DMS153 treated with DMSO at 0.1 percent for 48 hours (cell line): ENCODE data around the gene NUMB.

Experiments used
- DNase-seq: peaks from one replicate; lab custom pipeline; 2025; ENCODE audit not compliant: unreplicated experiment; lab: John Stamatoyannopoulos, UW

The NUMB gene

DNA sequence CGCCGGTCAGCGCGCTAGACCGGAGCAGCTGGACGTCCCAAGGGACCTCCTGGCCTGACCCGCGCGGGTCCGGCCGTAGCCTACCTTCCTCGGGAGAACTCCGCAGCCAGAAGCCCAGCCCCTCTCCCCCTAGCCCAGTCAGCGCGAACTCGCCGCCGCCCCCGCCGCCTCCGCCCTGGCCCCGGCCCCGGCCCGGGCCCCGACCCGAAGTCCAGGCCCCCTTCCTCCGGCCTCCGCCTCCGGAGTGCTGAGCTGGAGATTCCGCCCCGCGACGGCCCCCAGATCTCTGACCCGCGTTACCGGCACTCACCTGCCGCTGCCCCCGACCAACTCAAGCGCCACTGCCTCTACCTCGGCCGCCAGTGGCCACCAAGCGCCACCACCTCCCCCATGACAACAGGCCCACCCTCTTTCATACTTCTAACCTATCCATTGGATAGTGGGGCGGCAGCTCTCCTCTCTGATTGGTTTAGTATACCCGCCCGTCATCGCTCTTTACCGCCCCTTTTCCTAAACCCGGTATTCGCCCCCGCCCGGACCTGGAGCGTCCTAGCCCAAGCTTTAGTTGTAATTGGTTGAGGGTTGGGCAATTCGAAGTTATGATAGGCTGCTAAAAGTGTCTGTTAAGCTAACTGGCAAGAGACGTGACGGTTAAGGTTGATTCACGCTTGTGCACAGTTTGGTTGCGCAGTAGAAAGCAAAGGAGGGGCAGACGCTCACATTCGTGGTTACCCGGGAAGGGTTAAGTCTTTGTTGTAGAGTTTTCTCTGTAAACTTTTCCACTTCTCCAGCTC is at the start of gene NUMB:
Gene NUMB, minus strand, starts transcription at position 364 of the 794 bp plus-strand sequence. CDS start 102,795 bp downstream, outside the sequence.
- peak; percentile 100 for DNase-seq

DNA sequence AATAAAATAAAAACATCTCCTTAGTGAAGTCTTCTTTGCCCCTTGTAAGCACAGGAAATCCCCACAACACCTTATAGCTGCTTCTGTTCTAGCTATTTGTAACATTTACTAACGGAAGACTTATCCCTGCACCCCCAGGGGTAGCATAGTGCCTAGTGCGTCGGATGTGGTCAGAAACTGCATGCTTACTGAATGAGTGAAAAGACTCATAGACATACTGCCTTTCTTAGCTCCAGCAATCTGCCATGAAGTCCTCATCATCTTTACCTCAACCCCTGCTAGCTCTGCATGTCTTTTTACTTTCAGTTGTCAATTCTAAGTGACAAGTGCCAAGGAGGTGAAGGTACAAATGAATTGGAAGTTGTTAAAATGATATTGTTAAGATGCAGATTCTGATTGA is 45.3 kb upstream of the NUMB start:
- no peak for DNase-seq

DNA sequence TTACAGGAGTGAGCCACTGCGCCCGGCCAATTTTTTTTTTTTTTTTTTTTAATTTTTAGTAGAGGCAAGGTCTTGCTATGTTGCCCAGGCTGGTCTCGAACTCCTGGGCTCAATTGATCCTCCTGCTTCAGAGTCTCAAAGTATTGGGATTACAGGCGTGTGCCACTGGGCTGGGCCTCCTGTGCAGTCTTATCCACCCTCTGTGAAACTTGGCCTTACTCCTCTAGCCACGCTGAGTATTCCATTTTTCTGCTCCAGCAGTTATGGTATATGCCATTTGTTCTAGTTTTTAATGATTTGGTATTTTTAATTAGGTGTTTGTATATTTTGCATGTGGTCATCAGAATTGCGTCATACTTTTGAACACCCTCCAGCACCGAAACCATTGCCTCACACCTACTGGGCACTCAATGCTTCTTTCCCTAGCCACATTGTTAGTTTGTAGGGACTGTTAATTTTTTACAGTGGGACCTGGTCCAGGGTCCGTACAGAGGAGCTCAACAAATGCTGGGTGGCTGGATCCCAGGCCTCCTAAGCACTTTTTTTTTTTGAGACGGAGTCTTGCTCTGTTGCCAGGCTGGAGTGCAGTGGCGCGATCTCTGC is 43.8 kb upstream of the NUMB start:
- DNase-seq: no peak

DNA sequence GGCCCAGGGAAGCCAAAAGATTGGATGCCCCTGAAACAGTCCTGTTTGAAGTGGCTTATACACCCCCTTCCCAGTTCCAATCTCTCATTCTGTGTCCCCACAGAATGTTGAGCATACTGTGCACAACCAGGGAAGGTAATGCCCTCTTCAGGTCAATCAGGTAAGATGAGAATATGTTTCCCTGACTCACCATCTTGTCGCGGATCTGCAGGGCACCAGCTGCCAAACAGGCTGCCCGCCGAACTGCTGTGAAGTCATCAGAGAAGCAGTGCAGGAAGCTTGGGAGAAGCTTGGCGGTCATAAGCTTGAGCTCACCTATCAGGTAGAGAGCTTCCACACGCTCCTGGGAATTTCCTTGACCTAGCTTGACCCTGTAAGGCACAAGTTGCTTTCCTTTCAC is 42.0 kb upstream of the NUMB start:
- DNase-seq: no peak

DNA sequence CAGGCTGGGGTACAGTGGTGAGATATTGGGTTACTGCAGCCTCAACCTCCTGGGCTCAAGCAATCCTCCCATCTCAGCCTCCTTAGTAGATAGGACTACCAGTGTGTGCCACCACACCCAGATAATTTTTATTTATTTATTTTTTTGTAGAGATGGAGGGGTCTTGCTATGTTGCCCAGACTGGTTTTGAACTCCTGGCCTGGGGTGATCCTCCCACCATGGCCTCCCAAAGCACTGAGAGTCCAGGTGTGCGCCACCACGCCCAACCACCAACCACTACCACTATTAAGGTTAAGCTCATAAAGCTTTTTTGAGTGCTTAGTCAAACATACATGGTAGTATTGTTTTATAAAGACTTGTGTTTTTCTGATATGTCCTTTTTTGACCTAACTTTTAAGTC is 36.2 kb upstream of the NUMB start:
- no peak for DNase-seq

DNA sequence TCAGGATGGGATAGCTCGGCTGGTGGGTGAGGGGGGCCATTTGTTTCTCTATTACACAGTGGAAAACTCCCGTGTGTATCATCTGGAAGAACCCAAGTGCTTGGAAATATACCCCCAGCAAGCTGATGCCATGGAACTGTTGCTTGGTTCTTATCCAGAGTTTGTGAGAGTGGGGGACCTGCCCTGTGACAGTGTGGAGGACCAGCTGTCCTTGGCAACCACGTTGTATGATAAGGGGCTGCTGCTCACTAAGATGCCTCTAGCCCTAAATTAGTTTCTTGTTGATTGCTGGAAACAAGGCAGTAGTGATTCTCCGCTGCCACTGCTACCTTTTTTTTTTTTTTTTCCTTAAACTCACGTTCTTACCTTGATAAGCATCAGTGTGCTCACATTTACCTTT is 34.3 kb upstream of the NUMB start:
- DNase-seq: no peak

DNA sequence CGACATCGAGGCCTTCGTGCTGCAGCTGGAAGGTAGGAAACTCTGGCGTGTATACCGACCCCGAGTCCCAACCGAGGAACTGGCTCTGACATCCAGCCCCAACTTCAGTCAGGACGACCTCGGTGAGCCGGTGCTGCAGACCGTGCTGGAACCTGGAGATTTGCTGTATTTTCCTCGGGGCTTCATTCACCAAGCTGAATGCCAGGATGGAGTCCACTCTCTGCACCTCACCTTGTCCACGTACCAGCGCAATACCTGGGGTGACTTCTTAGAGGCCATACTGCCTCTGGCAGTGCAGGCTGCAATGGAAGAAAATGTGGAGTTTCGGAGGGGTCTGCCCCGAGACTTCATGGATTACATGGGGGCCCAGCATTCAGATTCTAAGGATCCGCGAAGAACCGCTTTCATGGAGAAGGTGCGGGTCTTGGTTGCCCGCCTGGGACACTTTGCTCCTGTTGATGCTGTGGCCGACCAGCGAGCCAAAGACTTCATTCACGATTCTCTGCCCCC is 33.8 kb upstream of the NUMB start:
- no peak for DNase-seq

DNA sequence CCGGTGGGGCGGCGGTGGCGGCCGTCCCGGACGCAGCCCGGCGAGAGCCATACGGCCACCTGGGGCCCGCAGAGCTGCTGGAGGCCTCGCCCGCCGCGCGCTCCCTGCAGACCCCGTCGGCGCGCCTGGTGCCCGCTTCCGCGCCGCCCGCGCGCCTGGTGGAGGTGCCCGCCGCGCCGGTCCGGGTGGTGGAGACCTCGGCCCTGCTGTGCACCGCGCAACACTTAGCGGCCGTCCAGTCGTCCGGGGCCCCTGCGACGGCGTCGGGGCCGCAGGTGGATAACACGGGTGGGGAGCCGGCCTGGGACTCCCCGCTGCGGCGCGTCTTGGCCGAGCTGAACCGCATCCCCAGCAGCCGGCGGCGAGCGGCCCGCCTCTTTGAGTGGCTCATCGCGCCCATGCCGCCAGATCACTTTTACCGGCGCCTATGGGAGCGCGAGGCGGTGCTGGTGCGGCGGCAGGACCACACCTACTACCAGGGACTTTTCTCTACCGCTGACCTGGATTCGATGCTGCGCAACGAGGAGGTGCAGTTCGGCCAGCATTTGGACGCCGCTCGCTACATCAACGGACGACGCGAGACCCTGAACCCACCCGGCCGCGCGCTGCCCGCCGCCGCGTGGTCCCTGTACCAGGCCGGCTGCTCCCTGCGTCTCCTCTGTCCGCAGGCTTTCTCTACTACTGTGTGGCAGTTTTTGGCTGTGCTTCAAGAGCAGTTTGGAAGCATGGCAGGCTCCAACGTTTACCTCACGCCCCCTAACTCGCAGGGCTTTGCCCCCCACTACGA is 33.1 kb upstream of the NUMB start:
- DNase-seq: peak; percentile 14

DNA sequence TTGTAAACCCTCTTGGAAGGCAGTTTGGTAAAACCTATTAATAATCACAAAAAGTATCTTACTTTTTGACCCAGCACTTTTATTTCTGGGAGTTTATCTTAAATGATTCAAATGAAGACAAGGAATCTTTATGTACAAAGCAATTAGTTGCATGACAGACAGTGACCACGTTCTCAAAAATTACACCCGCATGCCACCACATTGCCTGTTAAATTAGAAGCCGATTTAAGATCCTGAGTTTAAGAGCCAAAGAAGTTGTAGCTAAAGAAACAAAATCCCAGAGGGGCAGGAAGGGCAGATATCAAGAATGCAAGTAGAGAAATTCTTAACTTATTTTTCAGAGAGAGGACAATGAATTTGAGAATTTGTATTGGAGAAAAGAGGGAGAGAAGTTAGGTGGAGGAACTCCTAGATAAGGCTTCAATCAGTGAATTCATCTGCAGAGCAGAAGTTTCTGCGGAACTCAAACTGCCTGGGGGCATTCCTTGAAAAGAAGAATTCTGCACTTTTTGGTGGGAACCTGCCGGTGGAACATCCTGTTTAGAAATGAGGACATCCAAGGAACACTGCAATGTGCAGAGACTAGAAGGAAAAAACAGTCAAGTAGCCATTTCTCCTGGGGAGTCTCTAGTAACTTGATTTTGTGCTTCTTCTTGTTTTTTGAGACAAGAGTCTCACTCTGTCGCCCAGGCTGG is 31.3 kb upstream of the NUMB start:
- no peak for DNase-seq

DNA sequence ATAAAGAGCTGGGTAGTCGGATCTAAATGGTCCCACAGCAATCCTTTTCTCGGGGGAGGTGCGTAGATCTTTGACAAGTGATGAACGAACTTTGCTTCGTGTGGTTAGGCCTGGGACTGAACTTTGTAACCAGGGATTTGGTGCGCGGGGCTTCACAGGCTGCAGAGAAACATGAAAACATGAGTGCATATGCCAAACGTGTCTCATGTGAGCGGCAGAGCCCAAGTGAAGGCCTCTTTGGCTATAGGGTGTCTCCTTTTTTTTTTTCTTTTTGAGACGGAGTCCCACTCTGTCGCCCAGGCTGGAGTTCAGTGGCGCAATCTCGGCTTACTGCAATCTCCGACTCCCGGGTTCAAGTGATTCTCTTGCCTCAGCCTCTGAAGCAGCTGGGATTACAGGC is 20.3 kb upstream of the NUMB start:
- DNase-seq: no peak

DNA sequence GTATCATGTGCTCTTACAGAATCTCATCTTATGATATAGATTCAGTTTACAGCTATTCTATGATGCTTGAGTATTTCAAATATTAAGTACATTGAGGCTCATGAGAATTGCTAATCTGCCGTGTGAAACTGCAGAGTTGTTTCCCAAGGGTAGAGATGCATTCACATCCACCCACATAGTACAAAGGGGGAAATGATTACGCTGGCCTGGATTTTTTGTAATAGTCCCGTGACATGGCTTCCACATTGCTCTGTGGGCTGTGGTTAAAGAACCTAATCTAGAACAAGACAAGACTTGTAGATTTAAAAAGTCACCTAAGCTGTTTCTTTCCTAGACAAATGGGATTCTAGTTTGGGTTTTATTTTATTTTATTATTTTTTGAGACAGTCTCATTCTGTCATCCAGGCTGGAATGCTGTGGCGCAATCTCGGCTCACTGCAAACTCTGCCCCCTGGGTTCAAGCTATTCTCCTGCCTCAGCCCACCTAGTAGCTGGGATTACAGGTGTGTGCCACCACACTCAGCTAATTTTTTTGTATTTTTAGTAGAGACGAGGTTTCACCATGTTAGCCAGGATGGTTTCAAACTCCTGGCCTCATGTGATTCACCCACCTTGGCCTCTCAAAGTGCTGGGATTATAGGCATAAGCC is 19.4 kb upstream of the NUMB start:
- no peak for DNase-seq

DNA sequence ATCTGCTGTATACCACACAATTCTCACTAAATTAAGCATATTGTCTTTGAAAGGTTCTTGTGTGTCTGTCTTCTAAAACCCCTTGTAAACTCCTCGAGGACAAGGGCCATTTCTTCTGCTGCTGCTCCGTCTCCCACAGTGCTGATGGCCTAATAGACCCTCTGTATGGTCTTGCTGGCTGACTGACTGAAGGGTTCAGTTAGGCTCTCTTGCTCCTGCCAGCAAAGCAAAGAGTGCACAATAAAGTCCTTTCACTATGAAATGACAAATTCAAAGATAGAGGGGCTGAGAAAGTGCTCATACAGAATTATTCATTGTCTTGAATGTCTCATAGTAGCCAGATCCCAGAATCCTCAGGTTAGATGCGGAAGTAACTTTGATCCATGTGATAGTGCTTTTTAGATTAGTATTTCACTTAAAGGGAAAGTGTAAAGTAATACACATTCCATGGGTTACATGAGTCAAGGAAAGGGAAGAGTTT is 18.1 kb upstream of the NUMB start:
- no peak for DNase-seq

DNA sequence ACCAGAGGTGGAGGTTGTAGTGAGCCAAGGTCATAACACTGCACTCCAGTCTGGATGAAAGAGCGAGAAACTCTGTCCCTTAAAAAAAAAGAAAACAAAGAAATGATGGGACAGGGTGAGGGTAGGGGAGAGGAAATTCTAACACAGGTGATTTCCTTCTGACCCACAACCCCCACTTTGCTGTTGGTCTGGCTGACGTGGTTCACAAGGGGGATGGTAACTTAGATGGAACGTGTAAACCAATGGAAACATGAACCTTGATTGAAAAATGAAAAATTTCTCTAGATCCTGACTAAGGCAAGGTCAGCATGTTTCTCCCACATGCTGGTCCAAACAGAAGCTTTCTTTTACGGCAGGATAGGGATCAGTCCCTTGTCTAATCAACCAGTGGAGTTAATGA is 16.6 kb upstream of the NUMB start:
- no peak for DNase-seq

DNA sequence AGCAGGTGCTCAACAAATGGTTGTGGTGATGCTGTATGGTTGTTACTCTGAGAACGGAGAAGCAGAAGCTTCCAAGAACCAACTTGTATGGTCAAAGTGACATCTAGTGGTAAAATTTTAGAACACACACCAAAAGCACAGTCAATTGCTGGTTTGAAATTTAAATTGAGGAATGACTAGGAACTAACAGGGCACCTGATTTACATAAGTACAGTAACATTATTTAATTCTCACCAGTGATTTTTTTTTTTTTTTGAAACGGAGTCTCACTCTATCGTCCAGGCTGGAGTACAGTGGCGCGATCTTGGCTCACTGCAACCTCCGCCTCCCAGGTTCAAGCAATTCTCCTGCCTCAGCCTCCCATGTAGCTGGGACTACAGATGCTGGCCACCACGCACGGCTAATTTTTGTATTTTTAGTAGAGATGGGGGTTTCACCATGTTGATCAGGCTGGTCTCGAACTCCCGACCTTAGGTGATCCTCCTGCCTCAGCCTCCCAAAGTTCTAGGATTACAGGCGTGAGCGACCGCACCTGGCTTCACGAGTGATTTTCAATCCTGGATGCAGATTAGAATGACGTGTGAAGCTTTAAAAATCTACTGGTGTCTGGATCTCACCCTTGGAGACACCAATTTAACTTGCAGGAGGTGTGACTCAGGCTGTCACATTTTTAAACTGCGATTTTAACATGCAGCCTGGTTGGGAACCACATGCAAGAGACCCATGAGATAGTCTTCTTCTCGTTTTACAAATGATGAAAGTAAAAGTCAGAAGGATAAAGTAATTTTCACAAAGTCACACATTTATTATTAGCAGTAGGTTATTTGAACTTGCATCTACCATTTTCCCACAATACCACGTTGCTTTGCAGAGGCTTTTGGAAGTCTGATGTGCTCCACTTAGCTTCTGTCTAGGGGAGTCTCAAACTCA is 14.1 kb upstream of the NUMB start:
- DNase-seq: peak; percentile 67

DNA sequence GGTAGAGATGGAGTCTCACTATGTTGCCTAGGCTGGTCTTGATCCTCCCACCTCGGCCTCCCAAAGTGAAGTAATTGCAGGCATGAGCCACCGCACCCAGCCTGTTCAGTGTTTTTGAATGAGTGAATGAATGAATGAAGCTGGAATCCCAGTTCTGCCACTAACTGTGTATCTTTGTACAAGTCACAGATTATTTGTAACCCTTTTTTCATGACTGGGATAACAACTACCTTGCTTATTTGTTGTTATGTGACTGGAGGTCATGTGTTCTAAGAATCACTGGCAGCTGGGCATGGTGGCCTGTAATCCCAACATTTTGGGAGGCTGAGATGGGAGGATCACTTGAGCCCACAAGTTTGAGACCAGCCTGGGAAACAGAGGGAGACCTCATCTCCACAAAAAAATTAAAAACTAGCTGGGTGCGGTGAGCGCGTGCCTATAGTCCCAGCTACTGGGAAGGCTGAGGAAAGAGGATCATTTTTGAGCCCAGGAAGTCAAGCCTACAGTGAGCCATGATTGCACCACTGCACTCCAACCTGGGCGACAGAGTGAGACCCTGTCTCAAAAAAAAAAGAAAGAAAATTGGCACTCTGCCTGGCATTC is 13.3 kb upstream of the NUMB start:
- DNase-seq: no peak

DNA sequence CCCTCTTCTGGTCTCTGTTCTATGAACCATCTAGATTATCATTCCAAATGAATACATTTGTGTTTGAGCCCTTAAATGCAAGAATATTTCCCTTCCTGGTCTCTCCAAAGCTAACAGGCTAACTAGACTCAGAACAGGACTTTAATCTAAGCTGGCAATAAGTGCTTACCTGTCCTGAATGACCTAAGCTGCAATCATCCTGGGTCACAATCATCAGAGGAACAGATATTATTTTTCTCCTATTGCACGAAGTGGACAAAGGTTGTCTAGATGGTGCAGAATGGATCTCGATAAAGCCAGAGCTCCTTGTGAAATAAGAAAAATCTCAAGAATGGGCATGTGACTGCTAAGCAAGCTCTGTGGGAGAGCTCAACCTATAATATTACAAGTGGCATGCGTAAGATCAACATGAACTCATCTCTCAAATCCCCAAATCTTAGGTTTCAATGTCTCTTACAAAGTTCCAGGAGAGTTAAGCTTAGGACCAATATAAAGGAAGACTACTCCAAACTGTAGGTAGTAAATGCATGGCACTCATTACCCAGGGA is 10.6 kb upstream of the NUMB start:
- no peak for DNase-seq

DNA sequence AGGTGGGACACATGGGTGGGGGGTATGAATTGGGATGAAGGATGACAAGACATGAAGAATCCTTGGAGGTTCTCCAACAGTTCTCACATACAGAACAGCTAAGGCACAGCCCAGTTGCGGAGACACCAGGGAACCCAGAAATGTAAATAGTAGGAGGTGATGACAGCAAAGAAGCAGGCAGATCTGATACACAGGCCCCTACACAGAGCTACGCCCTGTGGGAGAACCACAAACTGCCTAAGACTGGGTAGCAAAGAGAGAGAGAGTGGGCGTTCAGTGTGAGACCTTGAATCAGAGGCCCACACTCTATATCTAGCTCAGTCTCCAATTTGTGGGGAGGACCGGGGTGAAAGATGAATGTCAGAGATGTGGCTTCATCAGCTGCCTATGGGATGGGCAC is 9.5 kb upstream of the NUMB start:
- DNase-seq: no peak

DNA sequence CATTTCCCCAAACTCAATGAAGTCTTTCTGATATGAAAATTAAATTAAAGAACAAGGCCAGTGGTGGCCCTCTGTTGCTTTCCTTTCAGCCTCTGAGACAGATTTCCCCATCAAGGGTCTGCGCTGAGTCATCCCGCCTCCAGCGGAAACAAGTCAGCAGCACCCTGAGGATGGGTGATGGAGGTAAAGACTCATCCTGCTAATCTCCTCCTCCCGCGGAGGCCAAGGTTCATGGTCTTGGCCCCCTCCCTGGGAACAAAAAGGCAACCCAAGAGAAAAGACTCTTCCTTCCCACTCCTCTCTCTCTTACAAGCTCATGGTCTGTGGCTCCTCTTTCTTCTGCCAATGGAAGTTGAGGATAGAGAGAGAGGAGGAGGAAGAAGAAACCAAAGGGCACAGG is 9.0 kb upstream of the NUMB start:
- DNase-seq: no peak

DNA sequence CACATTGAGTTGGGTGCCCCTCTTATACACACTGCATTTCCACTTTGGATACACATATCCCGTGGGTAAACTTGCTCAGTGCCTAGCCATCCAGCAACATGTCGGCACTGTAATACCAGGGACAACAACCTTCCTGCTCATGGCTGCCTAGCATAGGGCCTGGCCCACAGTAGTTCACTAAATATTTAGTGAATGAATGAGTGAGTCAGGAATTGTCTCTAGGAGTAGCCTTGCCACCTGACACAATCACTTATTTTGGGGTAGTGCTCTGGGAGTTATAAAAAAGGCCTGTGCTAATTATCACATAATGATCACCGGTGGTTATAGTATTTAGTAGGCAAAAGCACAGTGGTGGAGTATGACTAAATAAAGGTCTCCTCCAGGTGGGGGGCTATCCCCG is 8.5 kb upstream of the NUMB start:
- DNase-seq: no peak
